Nephron progenitor cell (in vitro differentiated cells): ENCODE results near the gene PTGFRN.

Experiments
- DNase-seq: peaks from one replicate; pipeline ENCODE4 v3.0.0; 2021
- H3K27ac Mint-ChIP-seq: 2 replicates; pipeline ENCODE4 v1.8.0; 2021; ENCODE audit warnings: mild to moderate bottlenecking, moderate library complexity, mixed read lengths
- H3K27me3 Mint-ChIP-seq: 2 replicates; pipeline ENCODE4 v1.8.0; 2021; ENCODE audit warnings: mild to moderate bottlenecking, low read depth, mixed read lengths; ENCODE audit not compliant: poor library complexity
- H3K36me3 Mint-ChIP-seq: 2 replicates; pipeline ENCODE4 v1.8.0; 2021; ENCODE audit warnings: low read depth, mixed read lengths
- H3K4me1 Mint-ChIP-seq: 2 replicates; pipeline ENCODE4 v1.8.0; 2021; ENCODE audit warnings: mixed read lengths
- H3K4me3 Mint-ChIP-seq: 2 replicates; pipeline ENCODE4 v1.8.0; 2021; ENCODE audit warnings: mild to moderate bottlenecking, moderate library complexity, mixed read lengths
- H3K9me3 Mint-ChIP-seq: 2 replicates; pipeline ENCODE4 v1.8.0; 2021; ENCODE audit warnings: mild to moderate bottlenecking, moderate library complexity, mixed read lengths
- TF ChIP-seq, protein P1 (sequence below): fragments of 200-600 bp; sonication (generic); IDR thresholded peaks from 2 replicates; pipeline ENCODE4 v1.5.0; 2021; ENCODE audit warnings: antibody characterized with exemption

The PTGFRN gene

DNA sequence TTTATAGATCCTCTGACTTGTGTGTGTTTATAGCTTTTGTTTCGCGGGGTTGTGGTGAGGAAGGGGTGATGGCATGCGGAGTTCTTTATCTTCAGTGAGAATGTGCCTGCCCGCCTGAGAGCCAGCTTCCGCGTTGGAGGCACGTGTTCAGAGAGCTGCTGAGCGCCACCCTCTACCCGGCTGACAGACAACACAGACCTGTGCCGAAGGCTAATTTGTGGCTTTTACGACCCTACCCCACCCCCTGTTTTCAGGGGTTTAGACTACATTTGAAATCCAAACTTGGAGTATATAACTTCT lies 77.5 kb downstream of the PTGFRN start:
- TF ChIP-seq, protein P1, sequence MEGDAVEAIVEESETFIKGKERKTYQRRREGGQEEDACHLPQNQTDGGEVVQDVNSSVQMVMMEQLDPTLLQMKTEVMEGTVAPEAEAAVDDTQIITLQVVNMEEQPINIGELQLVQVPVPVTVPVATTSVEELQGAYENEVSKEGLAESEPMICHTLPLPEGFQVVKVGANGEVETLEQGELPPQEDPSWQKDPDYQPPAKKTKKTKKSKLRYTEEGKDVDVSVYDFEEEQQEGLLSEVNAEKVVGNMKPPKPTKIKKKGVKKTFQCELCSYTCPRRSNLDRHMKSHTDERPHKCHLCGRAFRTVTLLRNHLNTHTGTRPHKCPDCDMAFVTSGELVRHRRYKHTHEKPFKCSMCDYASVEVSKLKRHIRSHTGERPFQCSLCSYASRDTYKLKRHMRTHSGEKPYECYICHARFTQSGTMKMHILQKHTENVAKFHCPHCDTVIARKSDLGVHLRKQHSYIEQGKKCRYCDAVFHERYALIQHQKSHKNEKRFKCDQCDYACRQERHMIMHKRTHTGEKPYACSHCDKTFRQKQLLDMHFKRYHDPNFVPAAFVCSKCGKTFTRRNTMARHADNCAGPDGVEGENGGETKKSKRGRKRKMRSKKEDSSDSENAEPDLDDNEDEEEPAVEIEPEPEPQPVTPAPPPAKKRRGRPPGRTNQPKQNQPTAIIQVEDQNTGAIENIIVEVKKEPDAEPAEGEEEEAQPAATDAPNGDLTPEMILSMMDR: no peak
- peaks cover 8% of the 10 kb centered on the region for H3K9me3 Mint-ChIP-seq
- H3K4me3 Mint-ChIP-seq: no peak overlapping the region
- H3K4me1 Mint-ChIP-seq: peaks cover 46% of the 10 kb centered on the region
- no peak for DNase-seq
- H3K27ac Mint-ChIP-seq: peak overlapping the region; percentile 46
- H3K36me3 Mint-ChIP-seq: peaks cover 92% of the 10 kb centered on the region
- H3K27me3 Mint-ChIP-seq: peaks cover 3% of the 10 kb centered on the region

DNA sequence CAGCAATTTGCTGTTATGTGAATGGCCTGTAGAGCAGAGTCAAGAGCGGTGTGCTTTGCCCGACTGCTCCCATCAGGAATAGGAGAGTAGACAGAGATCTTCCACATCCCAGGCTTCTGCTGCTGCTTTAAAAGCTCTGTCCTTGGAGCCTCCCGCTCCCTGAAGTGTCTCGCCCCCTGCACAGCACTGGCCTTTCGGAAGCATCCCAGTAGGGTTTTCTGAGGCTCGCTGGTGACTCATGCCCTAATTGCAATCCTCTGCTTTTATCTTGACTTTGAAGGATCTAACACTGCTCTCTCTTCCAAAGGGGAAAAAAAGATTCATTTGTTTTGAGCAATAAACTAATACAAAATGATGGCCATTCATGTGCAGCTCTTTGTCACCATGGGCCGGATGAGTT lies 78.5 kb downstream of the PTGFRN start:
- H3K9me3 Mint-ChIP-seq: peaks cover 19% of the 10 kb centered on the region
- DNase-seq: no peak
- no peak overlapping the region for H3K4me3 Mint-ChIP-seq
- H3K4me1 Mint-ChIP-seq: peaks cover 42% of the 10 kb centered on the region
- peak overlapping the region; percentile 46 for H3K27ac Mint-ChIP-seq
- H3K27me3 Mint-ChIP-seq: peaks cover 3% of the 10 kb centered on the region
- peaks cover 98% of the 10 kb centered on the region for H3K36me3 Mint-ChIP-seq
- TF ChIP-seq, protein P1: no peak

DNA sequence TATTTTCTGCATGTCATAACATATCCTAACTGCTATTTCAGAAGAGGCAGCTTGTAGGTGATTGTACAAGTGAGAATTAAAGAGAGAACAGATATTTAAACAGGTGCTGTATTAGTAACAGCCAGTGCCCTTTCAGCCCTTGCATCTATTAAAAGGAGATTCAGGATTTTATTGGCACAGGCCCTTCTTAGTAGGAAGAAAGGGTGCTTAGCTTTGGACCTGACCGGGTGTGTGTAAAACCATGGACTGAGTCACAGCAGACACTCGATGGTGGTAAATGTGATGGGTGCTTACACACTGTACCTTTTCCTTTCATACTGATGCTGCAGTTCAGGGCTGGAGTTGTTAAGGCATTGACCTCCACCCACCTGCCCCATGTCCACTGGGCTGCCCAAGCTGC lies 79.2 kb downstream of the PTGFRN start:
- TF ChIP-seq, protein P1: no peak
- H3K36me3 Mint-ChIP-seq: peaks cover 99% of the 10 kb centered on the region
- no peak overlapping the region for H3K4me3 Mint-ChIP-seq
- H3K27ac Mint-ChIP-seq: no peak overlapping the region
- DNase-seq: no peak
- H3K27me3 Mint-ChIP-seq: peaks cover 3% of the 10 kb centered on the region
- H3K4me1 Mint-ChIP-seq: peaks cover 42% of the 10 kb centered on the region
- peaks cover 19% of the 10 kb centered on the region for H3K9me3 Mint-ChIP-seq

DNA sequence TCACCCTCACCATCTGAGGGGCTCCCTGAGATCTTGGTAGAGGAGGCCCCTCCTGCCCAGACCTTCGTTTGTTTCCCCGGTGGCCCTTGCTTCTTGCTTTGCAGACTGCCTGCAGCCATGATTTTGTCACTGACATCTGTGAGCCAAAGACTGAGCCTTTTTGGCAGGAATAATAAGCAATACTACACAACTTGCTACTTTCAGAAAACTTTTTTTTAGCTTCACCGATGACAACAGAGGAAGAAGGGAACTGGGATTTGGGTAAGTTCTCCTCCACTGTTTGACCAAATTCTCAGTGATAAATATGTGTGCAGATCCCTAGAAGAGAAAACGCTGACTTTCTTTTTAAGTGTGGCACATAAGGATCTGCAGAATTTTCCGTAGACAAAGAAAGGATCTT lies 80.1 kb downstream of the PTGFRN start:
- Mint-ChIP-seq H3K4me3 (no peak overlapping the region), H3K27ac (no peak overlapping the region), H3K4me1 (peaks cover 39% of the 10 kb centered on the region), H3K9me3 (peaks cover 19% of the 10 kb centered on the region), H3K36me3 (peaks cover 98% of the 10 kb centered on the region), H3K27me3 (peaks cover 3% of the 10 kb centered on the region)
- no peak for DNase-seq
- TF ChIP-seq, protein P1: no peak

DNA sequence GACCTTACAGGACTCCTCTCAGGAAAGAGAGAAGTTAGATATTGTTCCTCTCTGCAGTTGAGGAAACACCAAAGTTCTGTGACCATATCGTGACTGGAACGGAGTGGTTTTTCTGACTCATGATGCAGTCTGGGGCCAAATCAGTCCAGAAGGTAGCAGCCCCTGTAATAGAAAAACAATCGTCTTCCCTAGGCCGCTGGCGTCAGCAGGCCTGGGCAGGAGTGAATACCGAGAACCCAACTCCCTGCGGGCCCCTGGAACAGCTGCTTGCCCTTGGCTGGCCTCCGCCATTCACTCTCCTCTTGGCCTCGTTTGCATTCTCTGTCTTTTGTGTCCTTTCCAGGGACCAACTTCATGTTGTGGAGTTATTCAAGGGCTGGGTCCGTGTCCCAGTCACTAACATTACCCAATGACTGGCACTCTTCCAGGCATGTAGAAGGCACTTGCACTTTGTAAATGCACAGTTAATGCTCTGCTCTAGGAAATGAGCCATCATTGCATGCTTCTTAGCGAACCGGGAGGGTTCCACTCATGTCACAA lies 81.0 kb downstream of the PTGFRN start:
- peaks cover 19% of the 10 kb centered on the region for H3K9me3 Mint-ChIP-seq
- peaks cover 98% of the 10 kb centered on the region for H3K36me3 Mint-ChIP-seq
- peaks cover 39% of the 10 kb centered on the region for H3K4me1 Mint-ChIP-seq
- DNase-seq: no peak
- TF ChIP-seq, protein P1: no peak
- peaks cover 3% of the 10 kb centered on the region for H3K27me3 Mint-ChIP-seq
- H3K4me3 Mint-ChIP-seq: no peak overlapping the region
- no peak overlapping the region for H3K27ac Mint-ChIP-seq

DNA sequence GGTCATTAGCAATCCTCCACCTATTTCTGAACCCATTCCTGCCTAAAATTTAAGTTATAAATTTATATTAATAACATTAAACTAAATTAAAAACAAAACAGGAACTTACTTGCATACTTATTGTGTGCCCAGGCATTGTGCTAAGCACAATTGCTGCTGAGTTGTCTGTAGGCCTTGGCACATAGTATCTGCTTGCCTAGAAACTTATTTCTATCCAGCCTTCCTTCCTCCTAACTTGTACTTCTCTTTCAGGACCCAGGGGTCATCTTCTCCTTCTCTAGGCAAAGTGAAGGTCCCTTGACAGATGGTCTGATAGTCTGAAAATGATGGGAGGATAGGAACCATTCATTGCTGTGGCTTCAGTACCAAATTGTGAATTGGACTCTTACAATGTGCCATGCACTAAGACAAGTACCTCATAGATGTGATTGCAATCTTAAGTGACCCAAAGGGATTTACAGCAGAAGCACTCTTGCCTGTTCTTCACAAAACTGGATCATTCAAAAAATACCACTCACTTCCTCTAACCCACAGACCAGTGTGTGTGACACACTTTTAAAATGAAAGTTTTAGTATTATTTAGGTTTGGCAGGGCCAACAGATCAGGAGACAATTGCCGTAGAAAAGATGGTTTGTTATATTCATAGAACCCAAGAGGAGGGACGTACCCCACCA lies 81.6 kb downstream of the PTGFRN start:
- Mint-ChIP-seq H3K4me3 (no peak overlapping the region), H3K27ac (peak overlapping the region; percentile 13), H3K4me1 (peaks cover 33% of the 10 kb centered on the region), H3K36me3 (peaks cover 92% of the 10 kb centered on the region), H3K9me3 (peaks cover 19% of the 10 kb centered on the region), H3K27me3 (peaks cover 3% of the 10 kb centered on the region)
- DNase-seq: no peak
- TF ChIP-seq, protein P1: no peak
